Psoas muscle (tissue), 8 donors: ENCODE measurements around the gene RTN4RL2. TPM values are rescaled to one million over a fixed set of nuclear protein-coding genes. Genes with fewer than 3 reads are reported as not detected.

Source experiments
- ATAC-seq, 4 donors: fragments of 200-7000 bp; cut with Tn5 transposase; one replicate each; pipeline ENCODE4 v1.9.1; 2020; ENCODE audit warnings: moderate library complexity in 3 of 4, mild to moderate bottlenecking in 2 of 4
- DNase-seq, 2 donors: peaks; one replicate each; pipeline ENCODE4 v3.0.0-alpha.2; 2020
- H3K27ac ChIP-seq: fragments of 200-600 bp; one replicate; pipeline ENCODE4 v1.8.0; 2022
- H3K27me3 ChIP-seq, 3 donors: fragments of 200-600 bp in 1 of 3; one replicate each; pipeline versions ENCODE4 v1.6.1 to v1.8.0; 2013 to 2022; ENCODE audit warnings: low read length in 2 of 3, mild to moderate bottlenecking in 2 of 3, moderate library complexity in 1 of 3; ENCODE audit not compliant: insufficient read depth in 3 of 3
- H3K36me3 ChIP-seq, 2 donors: fragments of 200-600 bp in 1 of 2; one replicate each; pipeline versions ENCODE4 v1.6.1 to v1.8.0; 2013 to 2022; ENCODE audit warnings: low read depth in 1 of 2, mild to moderate bottlenecking in 1 of 2, moderate library complexity in 1 of 2; ENCODE audit not compliant: insufficient read depth in 1 of 2
- H3K4me1 ChIP-seq: fragments of 200-600 bp; one replicate; pipeline ENCODE4 v1.8.0; 2022
- H3K4me3 ChIP-seq: fragments of 200-600 bp; one replicate; pipeline ENCODE4 v1.8.0; 2022; ENCODE audit warnings: mild to moderate bottlenecking
- H3K9me3 ChIP-seq: fragments of 200-600 bp; one replicate; pipeline ENCODE4 v1.8.0; 2022
- CTCF ChIP-seq: fragments of 200-600 bp; IDR thresholded peaks from one replicate; pipeline ENCODE4 v1.8.0; 2022; ENCODE audit warnings: antibody characterized with exemption
- WGBS, 3 donors: extraction: QIAGEN DNeasy Blood & Tissue Kit; methylation state at CpG; one replicate each; pipeline versions ENCODE4 v1.1.6 to v1.1.7; 2013; 5-methylcytosine and 5-hydroxymethylcytosine counted together
- intact Hi-C, 2 donors: fragments of 100-400 bp; cut with DNase I; formaldehyde crosslinking; loops; one replicate each; pipeline versions ENCODE4 v1.11.0 to v1.14.2; 2022
- polyA plus RNA-seq, 3 donors: library from polyadenylated mRNA; stranded (reverse); fragments of 200-250 nt; gene quantifications; one replicate each; pipeline ENCODE4 v1.2.3, GENCODE V29; 2013
- total RNA-seq, 4 donors: library from RNA; stranded (reverse); fragmentation: NEBNext Ultra II Directional in 2 of 4; extraction: Animal tissue kit (Norgen Biotek cat#: 25700) in 2 of 4; gene quantifications; one replicate each; pipeline versions ENCODE4 v1.2.1 to v1.2.4, GENCODE V29; 2021 to 2023
- donor health status: healthy with polysubstance abuse.
- donor health status: DM: no; HTN: no; CAD: no; lungs with moderate emphysema.
- donor health status: Bipolar disorder and iron deficiency.
- donor health status: healthy.
- donor health status: DM: yes; HTN: yes; CAD: no.
- donor health status: DM: no; HTN: no; CAD: no.
- donor health status: DM: no; HTN: no; CAD: no.
- donor health status: DM: yes; HTN: yes; CAD: no.

RTN4RL2 gene
- total and polyA plus RNA-seq, 7 donors: 0.44 to 1.1 (median 0.77) TPM

GRCh38 chr11:57476047-57476756, 15.9 kb downstream of the RTN4RL2 start:
- no peak for TF ChIP-seq CTCF
- ATAC-seq (peak; percentile 69 to 86 (median 81)), DNase-seq (peak; percentile 59 to 79)
- WGBS, 3 donors: 4 to 13% (median 8%) methylated on average over 68 to 80 of the region's 80 CpGs
- Histone ChIP-seq H3K4me3 (peak overlapping the region; percentile 74), H3K27ac (peak overlapping the region; percentile 75), H3K27me3 (peaks cover 0 to 1% (median 0%) of the 10 kb centered on the region in 3 donors), H3K4me1 (no peaks in the 10 kb centered on the region), H3K36me3 (no peaks in the 10 kb centered on the region), H3K9me3 (no peaks in the 10 kb centered on the region)
- intact Hi-C loops: loop anchor here in 1 of 2 donors (5.0 kb wide), 2 partner anchors 51 to 129 kb away; no protein-coding TSS in a partner anchor

GRCh38 chr11:57476757-57477506, 16.6 kb downstream of the RTN4RL2 start:
- intact Hi-C loops: loop anchor here in 1 of 2 donors (5.0 kb wide), 2 partner anchors 50 to 130 kb away; no protein-coding TSS in a partner anchor
- H3K4me1 ChIP-seq: no peaks in the 10 kb centered on the region
- TF ChIP-seq CTCF: peak; percentile 59
- ATAC-seq (peak; percentile 86 to 94 (median 90)), DNase-seq (peak; percentile 59 to 82)
- H3K27me3 ChIP-seq: peaks cover 0 to 2% (median 0%) of the 10 kb centered on the region in 3 donors
- no peaks in the 10 kb centered on the region for H3K36me3 ChIP-seq
- peak overlapping the region; percentile 74 for H3K4me3 ChIP-seq
- 11 to 20% (median 17%) methylated on average over 14 to 27 of the region's 27 CpGs for WGBS, 3 donors
- H3K27ac ChIP-seq: peak overlapping the region; percentile 75
- H3K9me3 ChIP-seq: no peaks in the 10 kb centered on the region

GRCh38 chr11:57477507-57478189, 17.3 kb downstream of the RTN4RL2 start:
- peaks cover 2% of the 10 kb centered on the region for H3K4me1 ChIP-seq
- DNase-seq (no peak), ATAC-seq (no peak)
- intact Hi-C loops: loop anchor here in 1 of 2 donors (5.0 kb wide), 2 partner anchors 50 to 130 kb away; no protein-coding TSS in a partner anchor
- peaks cover 0 to 4% (median 0%) of the 10 kb centered on the region in 3 donors for H3K27me3 ChIP-seq
- WGBS, 3 donors: 80 to 88% (median 80%) methylated on average over 11 of the region's 11 CpGs
- H3K27ac ChIP-seq: no peak overlapping the region
- TF ChIP-seq CTCF: no peak
- H3K9me3 ChIP-seq: no peaks in the 10 kb centered on the region
- no peaks in the 10 kb centered on the region for H3K36me3 ChIP-seq
- H3K4me3 ChIP-seq: no peak overlapping the region

GRCh38 chr11:57479021-57479663, 18.8 kb downstream of the RTN4RL2 start:
- Histone ChIP-seq H3K27ac (no peak overlapping the region), H3K27me3 (peaks cover 0 to 7% (median 5%) of the 10 kb centered on the region in 3 donors), H3K4me1 (peaks cover 10% of the 10 kb centered on the region), H3K36me3 (peaks cover 0 to 4% of the 10 kb centered on the region in 2 donors), H3K9me3 (no peaks in the 10 kb centered on the region), H3K4me3 (no peak overlapping the region)
- WGBS, 3 donors: 41 to 60% (median 44%) methylated on average over 11 of the region's 11 CpGs
- intact Hi-C loops: loop anchor here in 1 of 2 donors (5.0 kb wide), 2 partner anchors 48 to 132 kb away; no protein-coding TSS in a partner anchor
- TF ChIP-seq CTCF: no peak
- ATAC-seq: no peak
- no peak for DNase-seq
